Smooth muscle cell (in vitro differentiated cells): ENCODE data around the gene CUBN. TPM values are rescaled to one million over a fixed set of nuclear protein-coding genes. Genes with fewer than 3 reads are reported as not detected.

Experiments
- DNase-seq: peaks from one replicate; lab custom pipeline; 2025; ENCODE audit not compliant: unreplicated experiment; lab: John Stamatoyannopoulos, UW
- H2AFZ ChIP-seq: fragments of 200-600 bp; sonication (generic); 2 replicates; pipeline ENCODE4 v1.6.0; 2016; ENCODE audit warnings: antibody characterized with exemption, low read depth, mild to moderate bottlenecking
- H3F3A ChIP-seq: fragments of 200-600 bp; sonication (generic); 2 replicates; pipeline ENCODE4 v1.6.0; 2017; ENCODE audit warnings: antibody characterized with exemption, low read depth
- H3K27ac ChIP-seq: fragments of 200-600 bp; sonication (generic); 2 replicates; pipeline ENCODE4 v1.5.1; 2016; ENCODE audit warnings: low read depth, mild to moderate bottlenecking
- H3K27me3 ChIP-seq: fragments of 200-600 bp; sonication (generic); 2 replicates; pipeline ENCODE4 v1.6.1; 2016; ENCODE audit warnings: low read depth, mild to moderate bottlenecking
- H3K36me3 ChIP-seq: fragments of 200-600 bp; sonication (generic); 2 replicates; pipeline ENCODE4 v1.5.1; 2016; ENCODE audit warnings: low read depth
- H3K4me1 ChIP-seq: fragments of 200-600 bp; sonication (generic); 2 replicates; pipeline ENCODE4 v1.5.1; 2016; ENCODE audit warnings: low read depth
- H3K4me2 ChIP-seq: fragments of 200-600 bp; sonication (generic); 2 replicates; pipeline ENCODE4 v1.6.0; 2016; ENCODE audit warnings: mild to moderate bottlenecking
- H3K4me3 ChIP-seq: fragments of 200-600 bp; sonication (generic); 2 replicates; pipeline ENCODE4 v1.5.1; 2016; ENCODE audit warnings: mild to moderate bottlenecking
- H3K79me2 ChIP-seq: fragments of 200-600 bp; sonication (generic); 2 replicates; pipeline ENCODE4 v1.6.0; 2016; ENCODE audit warnings: low read depth, mild to moderate bottlenecking
- H3K9ac ChIP-seq: fragments of 200-600 bp; sonication (generic); 2 replicates; pipeline ENCODE4 v1.6.0; 2016; ENCODE audit warnings: low read depth
- H3K9me3 ChIP-seq: fragments of 200-600 bp; sonication (generic); replicated peaks from 2 replicates; pipeline ENCODE4 v1.5.1; 2016; ENCODE audit warnings: low read depth
- H4K20me1 ChIP-seq: fragments of 200-600 bp; sonication (generic); 2 replicates; pipeline ENCODE4 v1.6.0; 2016; ENCODE audit warnings: low read depth
- CTCF ChIP-seq: fragments of 200-600 bp; sonication (generic); IDR thresholded peaks from 2 replicates; pipeline ENCODE4 v1.5.1; 2017; ENCODE audit warnings: borderline replicate concordance, mild to moderate bottlenecking, antibody characterized with exemption; ENCODE audit not compliant: insufficient read depth, poor library complexity, severe bottlenecking
- WGBS: methylation state at CpG from one replicate; pipeline ENCODE4 v1.1.7; 2016; ENCODE audit warnings: low lambda C conversion rate; 5-methylcytosine and 5-hydroxymethylcytosine counted together
- polyA plus RNA-seq: library from polyadenylated mRNA; unstranded; fragments of >200 nt; fragmentation: Nextera tagmentation; extraction: Ambion mirVana; gene quantifications from 2 replicates; pipeline ENCODE4 v1.2.1, GENCODE V29; 2016
- total RNA-seq: library from RNA; depleted of rRNA; stranded (reverse); fragments of >200 nt; gene quantifications from 2 replicates; pipeline ENCODE4 v1.2.3, GENCODE V29; 2014

CUBN gene
- total and polyA plus RNA-seq, 2 experiments from 2014 or later = 0.62 to 4.7 TPM

DNA sequence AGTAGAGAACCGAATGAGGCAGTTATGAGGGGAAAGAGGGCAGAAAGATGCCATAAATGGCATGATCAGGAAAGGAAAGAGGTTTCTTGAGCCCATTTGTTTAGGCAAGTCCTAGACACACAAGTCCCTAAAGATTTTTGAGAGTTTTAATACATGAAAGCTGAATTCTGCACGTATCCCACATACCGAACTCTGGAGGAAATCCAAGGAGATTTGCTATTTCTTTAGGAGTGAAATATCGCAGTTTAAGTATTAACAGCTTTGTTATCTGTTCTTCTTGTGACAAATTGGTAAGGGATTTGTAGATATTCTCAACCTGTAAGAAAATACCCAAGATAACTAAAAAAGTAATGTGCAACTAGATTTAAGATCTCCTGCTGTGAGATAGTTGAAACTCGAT lies 23.7 kb upstream of the CUBN start:
- Histone ChIP-seq H3K79me2 (no peaks in the 10 kb centered on the region), H3K27ac (no peak overlapping the region), H3F3A (no peaks in the 10 kb centered on the region), H3K27me3 (no peaks in the 10 kb centered on the region), H2AFZ (no peak overlapping the region), H4K20me1 (no peaks in the 10 kb centered on the region), H3K9ac (no peak overlapping the region), H3K9me3 (no peaks in the 10 kb centered on the region), H3K4me1 (peaks cover under 1% of the 10 kb centered on the region), H3K36me3 (no peaks in the 10 kb centered on the region), H3K4me2 (no peak overlapping the region), H3K4me3 (no peak overlapping the region)
- no peak for TF ChIP-seq CTCF
- DNase-seq = no peak
- 84% methylated on average over 5 of the region's 5 CpGs for WGBS

- no peaks in the 10 kb centered on the region for H3F3A ChIP-seq
- TF ChIP-seq CTCF = no peak
- H3K9me3 ChIP-seq = no peaks in the 10 kb centered on the region
- H3K27me3 ChIP-seq = no peaks in the 10 kb centered on the region
- no peak overlapping the region for H3K27ac ChIP-seq
- no peaks in the 10 kb centered on the region for H4K20me1 ChIP-seq
- no peak for DNase-seq
- no peaks in the 10 kb centered on the region for H3K79me2 ChIP-seq
- H3K36me3 ChIP-seq = no peaks in the 10 kb centered on the region
- H2AFZ ChIP-seq = no peak overlapping the region
- 94% methylated on average over 1 of the region's 1 CpG for WGBS
- H3K9ac ChIP-seq = no peak overlapping the region
- H3K4me1 ChIP-seq = peaks cover 4% of the 10 kb centered on the region
- no peak overlapping the region for H3K4me2 ChIP-seq
- H3K4me3 ChIP-seq = no peak overlapping the region
Measured at GRCh38 chr10:17151716-17152115, 22.1 kb upstream of the CUBN start.

DNA sequence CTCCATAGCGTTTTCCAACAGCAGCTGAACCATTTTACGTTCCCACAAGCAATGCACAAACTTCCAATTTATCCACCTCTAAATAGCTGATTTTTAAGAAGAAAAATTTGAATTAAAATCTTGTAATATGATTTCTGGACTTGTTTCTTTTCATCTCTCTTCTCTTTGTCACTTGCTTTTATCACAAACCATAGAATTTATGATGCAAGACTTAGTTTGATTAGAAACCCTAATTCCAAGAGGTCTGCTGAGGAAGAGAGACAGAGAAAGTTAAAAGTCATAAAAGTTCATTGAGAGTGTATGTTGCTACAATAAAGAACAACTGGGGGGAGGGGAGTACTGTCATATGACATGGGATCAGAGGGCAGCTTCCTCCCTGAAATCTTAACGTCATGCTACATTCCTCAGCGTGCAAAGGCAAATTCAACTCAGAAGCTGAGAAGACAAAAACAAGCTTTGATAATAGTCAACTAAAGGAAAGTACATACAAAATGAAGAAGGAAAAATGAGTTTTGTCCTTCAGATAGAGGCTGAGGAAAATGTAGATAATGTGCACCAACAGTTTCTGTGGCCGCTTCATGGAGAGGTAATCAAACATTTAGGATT lies 18.4 kb upstream of the CUBN start:
- WGBS = 61% methylated on average over 5 of the region's 5 CpGs
- no peaks in the 10 kb centered on the region for H3F3A ChIP-seq
- H3K27ac ChIP-seq = peak overlapping the region; percentile 32
- peak overlapping the region; percentile 15 for H3K4me3 ChIP-seq
- no peaks in the 10 kb centered on the region for H3K79me2 ChIP-seq
- no peak overlapping the region for H3K9ac ChIP-seq
- TF ChIP-seq CTCF = no peak
- no peaks in the 10 kb centered on the region for H4K20me1 ChIP-seq
- no peaks in the 10 kb centered on the region for H3K27me3 ChIP-seq
- H3K4me1 ChIP-seq = peaks cover 4% of the 10 kb centered on the region
- H3K4me2 ChIP-seq = peak overlapping the region; percentile 60
- H3K9me3 ChIP-seq = no peaks in the 10 kb centered on the region
- H2AFZ ChIP-seq = peak overlapping the region; percentile 80
- no peaks in the 10 kb centered on the region for H3K36me3 ChIP-seq
- DNase-seq = no peak

DNA sequence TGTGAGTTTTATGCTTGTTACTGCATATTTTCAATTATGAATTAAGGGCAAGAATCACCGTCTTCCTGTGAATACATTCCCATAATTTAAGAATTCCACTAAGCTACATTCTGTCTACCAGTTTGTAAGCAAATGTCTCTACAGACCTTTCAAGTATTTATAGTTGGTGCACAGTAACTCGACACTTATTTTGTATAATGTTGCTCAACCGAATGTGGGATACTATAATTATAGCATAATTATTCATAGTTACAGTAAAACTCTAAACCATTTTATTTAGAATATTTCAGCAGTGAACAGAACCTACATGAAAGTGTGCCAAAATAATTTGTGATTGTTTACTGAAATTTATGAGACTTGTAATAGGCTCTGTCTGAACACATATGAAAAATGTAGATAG lies 17.3 kb upstream of the CUBN start:
- no peaks in the 10 kb centered on the region for H3K9me3 ChIP-seq
- H3K36me3 ChIP-seq = no peaks in the 10 kb centered on the region
- H3K4me3 ChIP-seq = no peak overlapping the region
- H3K4me2 ChIP-seq = no peak overlapping the region
- WGBS = 84% methylated on average over 3 of the region's 3 CpGs
- no peaks in the 10 kb centered on the region for H3F3A ChIP-seq
- H3K27ac ChIP-seq = no peak overlapping the region
- TF ChIP-seq CTCF = no peak
- H3K27me3 ChIP-seq = no peaks in the 10 kb centered on the region
- no peak overlapping the region for H3K9ac ChIP-seq
- DNase-seq = no peak
- H4K20me1 ChIP-seq = no peaks in the 10 kb centered on the region
- H2AFZ ChIP-seq = no peak overlapping the region
- H3K79me2 ChIP-seq = no peaks in the 10 kb centered on the region
- peaks cover 4% of the 10 kb centered on the region for H3K4me1 ChIP-seq
